Esophagus muscularis mucosa (tissue), 3 donors: ENCODE measurements around the gene CTDSP2.

ENCODE experiments used
- EP300 ChIP-seq: sonication (generic); formaldehyde crosslinking; IDR thresholded peaks from one replicate; pipeline ENCODE4 v1.6.1; 2017; ENCODE audit warnings: antibody characterized with exemption
- TF ChIP-seq, protein P1 (sequence below), 3 experiments: fragments of 200-600 bp in 2 of 3; fragments of 450-650 bp in 1 of 3; sonication (generic) in 2 of 3; IDR thresholded peaks; one replicate each; pipeline ENCODE4 v1.5.1; 2017 to 2019; ENCODE audit warnings: antibody characterized with exemption in 3 of 3, mild to moderate bottlenecking in 2 of 3, moderate library complexity in 1 of 3

DNA sequence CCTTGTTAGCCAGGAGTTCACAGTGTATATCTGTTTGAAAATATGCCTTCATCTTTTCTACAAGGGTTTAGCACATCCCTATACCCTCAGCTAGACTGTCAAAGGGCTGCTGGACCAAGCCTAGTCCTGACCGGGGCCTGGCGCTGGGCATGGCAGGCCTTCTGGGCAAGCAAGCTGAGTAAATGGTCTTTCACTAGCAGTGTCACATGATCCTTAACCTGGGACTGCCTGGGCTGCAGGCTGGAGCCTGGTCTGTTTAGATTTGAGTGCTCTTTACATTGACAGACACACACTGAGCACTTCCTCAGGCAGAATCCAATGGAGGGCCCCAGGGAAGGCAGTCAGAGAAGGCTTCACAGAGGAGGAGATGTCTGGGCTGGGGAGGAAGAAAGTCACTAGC is 21.1 kb downstream of the CTDSP2 start:
- TF ChIP-seq, protein P1, sequence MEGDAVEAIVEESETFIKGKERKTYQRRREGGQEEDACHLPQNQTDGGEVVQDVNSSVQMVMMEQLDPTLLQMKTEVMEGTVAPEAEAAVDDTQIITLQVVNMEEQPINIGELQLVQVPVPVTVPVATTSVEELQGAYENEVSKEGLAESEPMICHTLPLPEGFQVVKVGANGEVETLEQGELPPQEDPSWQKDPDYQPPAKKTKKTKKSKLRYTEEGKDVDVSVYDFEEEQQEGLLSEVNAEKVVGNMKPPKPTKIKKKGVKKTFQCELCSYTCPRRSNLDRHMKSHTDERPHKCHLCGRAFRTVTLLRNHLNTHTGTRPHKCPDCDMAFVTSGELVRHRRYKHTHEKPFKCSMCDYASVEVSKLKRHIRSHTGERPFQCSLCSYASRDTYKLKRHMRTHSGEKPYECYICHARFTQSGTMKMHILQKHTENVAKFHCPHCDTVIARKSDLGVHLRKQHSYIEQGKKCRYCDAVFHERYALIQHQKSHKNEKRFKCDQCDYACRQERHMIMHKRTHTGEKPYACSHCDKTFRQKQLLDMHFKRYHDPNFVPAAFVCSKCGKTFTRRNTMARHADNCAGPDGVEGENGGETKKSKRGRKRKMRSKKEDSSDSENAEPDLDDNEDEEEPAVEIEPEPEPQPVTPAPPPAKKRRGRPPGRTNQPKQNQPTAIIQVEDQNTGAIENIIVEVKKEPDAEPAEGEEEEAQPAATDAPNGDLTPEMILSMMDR (IDR thresholded peaks at IDR 0.05) = no peak
- TF ChIP-seq EP300 = no peak
